Stimulated activated CD8-positive, alpha-beta memory T cell treated with anti-CD3 and anti-CD28 coated beads, Interleukin-2, amount 100 ng/mL, for 48 hours (primary cell): ENCODE results near the gene COL4A2.
A peak's percentile ranks its signal among the peaks of the same experiment; 100 is the strongest.

ENCODE experiments used
- DNase-seq, 2 donors: peaks; one replicate each; pipeline ENCODE4 v3.0.0-alpha.2; 2020; ENCODE audit warnings: low read depth in 2 of 2

COL4A2 gene

DNA sequence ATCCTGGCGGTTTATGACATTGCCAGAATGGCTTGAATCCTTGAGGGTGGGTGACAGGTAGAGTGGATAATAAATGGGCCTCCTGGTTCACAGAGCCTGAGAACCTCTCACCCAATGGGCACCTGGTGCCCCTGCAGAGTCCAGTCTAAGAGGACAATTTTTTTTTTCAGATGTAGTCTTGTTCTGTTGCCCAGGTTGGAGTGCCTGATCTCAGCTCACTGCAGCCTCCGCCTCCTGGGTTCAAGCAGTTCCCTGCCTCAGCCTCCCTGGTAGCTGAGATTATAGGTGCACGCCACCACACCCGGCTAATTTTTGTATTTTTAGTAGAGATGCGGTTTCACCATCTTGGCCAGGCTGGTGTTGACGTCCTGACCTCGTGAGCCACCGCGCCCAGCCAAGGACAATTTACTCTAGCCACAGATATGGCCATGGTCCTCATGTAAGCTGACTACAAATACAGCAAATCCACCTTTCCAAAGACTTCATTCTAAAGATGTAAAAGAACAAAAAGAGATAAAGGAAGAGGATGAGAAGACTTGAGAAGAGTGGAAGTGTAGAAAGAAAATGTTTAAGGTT is 33.0 kb downstream of the COL4A2 start:
- DNase-seq = no peak

DNA sequence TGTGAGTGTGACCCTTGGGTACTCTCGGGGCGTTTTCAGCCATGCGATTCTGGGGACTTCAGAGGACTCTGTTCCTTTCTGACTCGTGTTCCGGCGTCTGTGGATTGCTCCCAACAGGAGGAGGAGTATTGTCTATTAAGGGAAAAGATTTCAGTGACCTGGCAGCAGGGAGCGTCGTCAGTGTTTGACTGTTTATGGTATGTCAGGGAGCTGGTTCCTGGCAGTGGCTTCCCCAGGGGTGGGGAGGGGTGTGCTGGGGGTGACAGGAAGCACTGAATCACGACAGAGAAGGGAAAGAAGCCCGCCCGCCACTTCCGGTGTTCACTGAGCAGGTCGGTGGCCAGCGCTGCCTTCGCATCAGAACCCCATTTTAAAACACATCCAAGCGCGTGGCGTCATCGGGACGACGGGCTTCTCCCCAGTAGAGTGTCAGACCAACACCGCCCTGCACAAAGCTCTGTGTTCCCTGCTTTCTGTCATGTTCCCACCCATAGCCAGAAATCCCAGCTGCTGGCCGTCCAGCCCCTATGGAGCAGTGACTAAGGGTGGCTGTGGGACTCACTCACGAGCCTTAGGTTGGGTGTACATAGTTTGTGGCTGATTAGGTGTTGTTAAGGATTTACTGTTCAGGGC is 33.8 kb downstream of the COL4A2 start:
- peak; percentile 37 to 48 for DNase-seq

DNA sequence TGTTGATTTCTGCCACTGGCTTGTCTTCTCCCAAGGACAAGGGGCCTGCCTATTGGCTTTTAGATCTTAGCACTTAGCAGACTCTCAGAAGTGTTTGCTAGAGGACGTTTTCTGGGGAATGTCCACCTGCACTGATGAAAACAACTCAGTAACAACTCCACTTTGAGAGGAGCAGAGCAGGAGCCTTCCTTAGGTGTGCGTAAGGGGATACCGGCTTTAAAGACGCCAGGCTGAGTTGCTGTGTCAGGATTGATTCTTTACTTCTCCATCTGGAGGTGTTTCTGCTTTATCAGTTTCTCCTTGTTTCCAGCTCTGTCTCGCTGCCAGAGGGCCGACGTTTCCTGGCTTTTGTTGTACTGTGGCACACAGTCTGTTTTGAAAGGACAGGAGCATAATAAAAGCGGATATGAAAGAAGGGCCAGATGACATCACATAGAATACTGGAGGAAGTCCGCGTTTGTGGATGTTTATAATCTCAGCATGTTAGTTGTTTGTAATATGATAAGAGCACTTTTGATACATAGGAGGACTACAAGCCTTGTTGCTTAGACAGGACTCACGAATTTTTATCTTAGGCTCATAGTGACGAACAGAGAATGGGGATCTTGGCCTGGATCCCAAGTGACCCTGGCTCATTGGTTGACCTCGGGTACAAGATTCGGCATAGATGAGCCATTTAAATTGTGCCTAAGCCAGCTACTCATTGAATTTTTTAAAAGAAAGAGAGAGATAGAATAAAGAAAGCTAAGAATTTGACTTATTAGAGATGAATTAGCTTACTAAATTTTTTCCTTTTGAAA is 34.6 kb downstream of the COL4A2 start:
- no peak for DNase-seq

DNA sequence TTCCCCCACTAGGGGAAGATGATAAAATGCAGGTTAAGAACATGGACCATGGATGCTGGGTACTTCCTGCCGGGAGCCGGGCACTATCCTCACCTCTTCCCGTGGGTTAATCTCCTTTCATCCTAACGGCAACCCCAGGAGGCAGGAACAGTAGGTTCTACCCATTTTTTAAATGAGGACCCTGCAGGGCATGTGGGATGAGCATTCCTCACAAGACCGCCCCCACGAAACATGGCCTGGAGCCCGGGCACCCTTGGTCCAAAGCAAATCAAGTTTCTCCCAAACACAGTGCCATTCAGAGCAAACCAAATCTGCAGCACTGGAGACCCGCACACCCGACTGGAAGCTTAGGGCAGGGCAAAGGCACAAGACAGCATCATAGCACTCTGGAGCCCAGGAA is 35.4 kb downstream of the COL4A2 start:
- no peak for DNase-seq

DNA sequence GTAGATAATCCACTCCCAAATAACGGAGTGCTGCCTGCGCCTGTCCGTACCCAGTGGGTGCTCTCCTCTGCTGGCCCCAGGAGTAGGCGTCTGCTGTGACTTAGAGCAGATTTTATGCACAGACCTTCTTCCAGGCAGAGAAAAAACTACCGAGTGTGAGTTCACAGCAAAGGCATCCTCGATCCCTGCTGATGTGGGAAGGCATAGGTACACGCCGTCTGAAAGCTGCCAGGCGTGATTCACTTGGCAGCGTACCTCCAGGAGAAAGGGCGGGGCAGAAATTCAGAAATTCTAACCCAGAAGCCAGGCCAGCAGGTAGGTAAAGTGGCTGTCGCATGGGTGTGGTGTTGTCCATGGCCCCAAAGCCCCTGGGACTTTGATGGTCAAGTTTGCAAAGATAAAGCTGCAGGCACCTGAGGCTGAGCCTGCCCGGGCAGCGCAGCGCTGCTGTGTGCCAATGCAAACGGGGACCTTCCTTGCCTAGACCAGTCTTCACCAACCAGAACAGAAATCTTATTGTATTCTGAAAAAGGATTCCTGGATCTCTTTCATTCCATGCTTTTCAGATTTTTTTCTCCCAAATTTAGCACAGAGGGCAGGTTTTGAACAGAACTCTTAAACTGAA is 36.3 kb downstream of the COL4A2 start:
- DNase-seq = no peak

DNA sequence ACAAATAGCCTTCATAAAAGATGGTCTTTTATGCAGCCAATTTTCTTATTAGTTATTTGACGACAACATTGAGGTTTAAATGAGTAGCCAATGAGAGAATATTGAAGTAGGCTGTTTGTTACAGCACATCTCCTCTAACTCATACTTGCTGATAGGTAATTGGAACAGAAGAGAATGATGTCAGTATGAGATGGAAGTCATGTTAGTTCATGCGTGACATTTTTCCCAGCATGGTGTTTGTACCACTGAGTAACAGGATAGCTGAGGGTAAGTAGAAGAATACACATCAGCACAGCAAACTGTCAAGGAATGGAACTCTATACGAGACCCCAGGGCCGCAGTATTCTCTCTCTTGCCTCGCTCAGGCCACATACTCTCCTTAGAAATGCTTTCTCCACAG is 37.2 kb downstream of the COL4A2 start:
- DNase-seq = no peak

DNA sequence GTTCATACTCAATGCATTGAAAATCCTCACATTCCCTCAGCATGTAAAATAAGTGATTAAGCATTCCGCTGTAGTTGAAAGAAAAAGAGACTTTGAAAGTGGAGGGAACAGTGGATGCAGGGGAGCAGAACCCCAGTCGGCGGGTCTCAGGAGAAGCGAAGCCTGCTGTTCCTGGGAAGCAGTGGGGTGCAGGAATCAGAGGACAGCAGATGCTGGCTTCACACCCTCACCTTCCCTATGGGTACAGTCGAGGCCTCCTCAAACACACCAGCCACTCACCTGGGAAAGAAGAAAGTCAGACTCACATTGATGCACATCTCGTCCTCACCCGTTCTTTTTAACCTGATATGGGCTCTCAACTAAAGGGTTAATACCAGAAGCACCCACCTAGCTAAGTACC is 38.2 kb downstream of the COL4A2 start:
- DNase-seq = no peak

DNA sequence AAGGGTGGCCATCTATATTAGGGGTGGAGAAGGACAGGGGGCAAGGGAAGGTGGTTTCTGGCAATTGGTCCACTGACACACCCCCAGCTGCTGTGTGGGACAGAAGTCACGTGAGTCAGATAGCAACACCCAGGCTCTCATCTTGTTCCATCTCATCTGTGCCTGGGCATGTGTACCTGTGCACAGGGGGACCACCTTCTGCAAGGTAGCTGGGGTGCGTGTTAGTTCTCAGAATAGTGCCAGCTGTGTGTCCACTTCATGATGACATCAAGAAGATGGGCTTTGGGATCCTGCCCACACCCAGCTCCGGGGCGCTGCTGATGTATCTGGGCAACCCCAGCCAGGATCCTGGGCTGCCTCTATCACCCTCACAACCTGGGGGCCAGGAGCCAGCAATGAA is 38.6 kb downstream of the COL4A2 start:
- DNase-seq = no peak

DNA sequence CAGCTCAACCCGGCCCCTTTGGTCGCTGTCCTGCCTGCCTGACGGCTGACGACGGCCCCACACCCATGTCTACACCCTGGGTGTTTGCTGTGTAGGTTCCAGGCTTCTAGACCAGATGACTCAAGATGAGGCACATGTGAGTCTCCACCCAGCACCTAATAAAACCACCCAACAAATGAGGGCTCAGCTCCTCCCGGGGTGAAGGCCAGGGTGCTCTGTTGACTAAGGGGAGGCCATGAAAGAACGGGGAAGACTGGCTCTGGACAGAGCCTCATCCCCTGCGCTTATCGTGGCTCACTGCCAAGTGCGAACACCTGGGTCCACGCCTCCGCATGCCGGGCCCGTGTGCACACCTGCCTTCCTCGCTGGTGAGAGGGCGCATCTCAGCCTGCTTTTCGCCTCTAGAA is 39.6 kb downstream of the COL4A2 start:
- no peak for DNase-seq

DNA sequence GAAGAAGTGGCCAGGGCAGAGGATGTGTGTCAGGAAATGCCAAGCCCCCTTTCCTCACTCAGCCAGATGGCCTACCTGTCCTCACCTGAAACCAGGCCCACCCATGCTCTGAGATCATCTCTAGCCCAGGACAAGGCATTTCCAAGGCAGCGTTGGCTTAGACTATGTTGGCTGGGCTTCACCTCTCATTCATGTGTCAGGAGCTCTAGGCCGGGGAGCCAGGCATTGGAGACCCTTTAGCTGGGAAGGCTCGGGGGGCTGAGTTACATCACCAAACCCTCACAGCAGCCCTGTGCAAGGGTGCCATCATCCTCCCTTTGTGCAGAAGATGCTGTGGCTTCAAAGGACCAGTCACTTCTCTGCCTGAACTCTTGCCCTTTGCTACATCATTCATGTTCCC is 40.0 kb downstream of the COL4A2 start:
- no peak for DNase-seq

DNA sequence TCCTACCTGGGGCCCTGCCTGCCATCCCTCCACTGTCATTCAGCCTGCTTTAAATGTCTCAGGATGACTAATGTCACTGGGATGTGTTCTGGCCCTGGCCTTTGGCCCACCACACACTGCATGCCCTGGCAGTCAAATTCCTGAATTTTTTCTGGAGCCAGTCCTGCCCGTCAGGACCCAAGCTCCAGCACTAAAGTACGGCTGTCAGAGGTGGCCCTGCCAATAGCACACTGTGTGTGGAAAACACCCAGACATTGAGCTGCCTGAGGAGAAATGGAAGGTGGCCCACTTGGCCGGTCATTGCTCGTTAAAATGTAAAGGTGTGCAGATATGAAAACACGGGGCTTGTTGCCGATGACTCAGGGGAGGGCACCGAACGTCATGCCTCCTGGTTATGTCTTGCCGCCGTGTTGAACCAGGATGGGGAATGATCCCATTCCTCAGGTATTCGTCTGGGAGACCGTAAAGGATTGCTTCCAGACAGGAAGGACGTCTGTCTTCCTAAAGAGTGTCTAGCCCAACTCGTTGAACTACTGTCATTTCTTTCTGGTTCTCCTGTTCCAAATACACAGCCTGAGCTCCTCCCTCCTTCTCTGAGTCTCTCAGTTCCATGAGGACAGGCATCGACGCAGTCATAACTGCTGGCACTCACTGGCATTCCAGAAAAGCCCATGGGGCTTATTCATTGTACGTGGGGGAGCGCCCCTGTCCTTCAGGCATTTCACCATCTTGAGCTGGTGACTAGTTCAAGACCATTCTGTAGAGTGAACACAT is 40.6 kb downstream of the COL4A2 start:
- DNase-seq = no peak

DNA sequence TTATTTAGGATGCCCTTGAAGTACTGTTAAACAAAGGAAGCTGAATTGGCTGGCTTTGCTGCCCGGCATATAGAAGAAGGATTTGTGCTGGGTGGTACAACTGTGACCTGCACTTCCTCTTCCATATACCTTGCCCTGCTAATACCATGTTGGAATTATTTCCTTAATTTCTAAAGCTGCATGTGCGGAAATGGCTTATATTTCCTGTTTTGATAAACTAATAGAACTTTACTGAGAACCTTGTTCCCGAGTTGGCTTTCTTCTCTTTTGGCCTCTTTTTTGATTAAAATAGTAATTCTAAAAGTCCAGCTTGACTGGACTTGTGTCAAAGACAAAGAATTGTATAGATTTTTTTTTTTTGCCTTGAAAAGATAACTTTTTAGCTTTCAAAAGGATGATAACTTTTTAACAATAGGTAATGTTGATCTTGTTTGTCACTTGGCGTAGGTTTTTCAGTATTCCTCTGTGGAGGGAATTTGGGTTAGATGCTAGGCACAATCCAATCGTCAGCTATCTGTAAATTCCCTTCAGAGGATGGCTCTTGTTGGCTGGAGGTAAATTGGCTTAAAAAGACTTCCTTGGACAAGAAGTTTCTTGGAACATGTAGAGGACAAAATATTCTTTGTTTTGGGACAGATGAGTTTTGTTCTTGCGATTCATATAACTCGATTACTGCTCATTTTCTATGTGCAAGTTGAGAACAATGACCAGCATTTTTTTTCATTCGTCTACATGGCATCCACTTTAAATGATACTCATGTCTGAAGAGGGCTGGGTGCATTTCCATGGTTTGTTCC is 41.4 kb downstream of the COL4A2 start:
- DNase-seq = no peak

DNA sequence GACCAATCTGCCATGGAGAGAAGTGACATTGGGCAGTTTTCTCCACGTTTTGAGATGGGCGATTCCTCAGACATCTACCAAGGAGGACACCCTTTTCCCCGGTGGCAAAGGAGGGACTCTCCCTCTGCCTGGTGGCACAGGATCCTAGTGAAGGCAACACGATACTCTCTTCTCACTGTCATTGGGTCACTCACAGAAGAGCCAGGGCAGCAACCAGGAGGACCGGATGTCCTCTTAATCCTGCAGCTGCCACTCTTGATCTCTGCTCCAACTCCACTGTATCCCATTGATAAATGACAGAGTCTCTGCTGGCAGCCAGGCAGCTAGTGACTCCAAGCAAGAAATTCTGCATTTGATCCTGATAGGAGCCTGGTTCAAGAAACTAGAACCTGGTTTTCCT is 42.2 kb downstream of the COL4A2 start:
- DNase-seq = no peak

DNA sequence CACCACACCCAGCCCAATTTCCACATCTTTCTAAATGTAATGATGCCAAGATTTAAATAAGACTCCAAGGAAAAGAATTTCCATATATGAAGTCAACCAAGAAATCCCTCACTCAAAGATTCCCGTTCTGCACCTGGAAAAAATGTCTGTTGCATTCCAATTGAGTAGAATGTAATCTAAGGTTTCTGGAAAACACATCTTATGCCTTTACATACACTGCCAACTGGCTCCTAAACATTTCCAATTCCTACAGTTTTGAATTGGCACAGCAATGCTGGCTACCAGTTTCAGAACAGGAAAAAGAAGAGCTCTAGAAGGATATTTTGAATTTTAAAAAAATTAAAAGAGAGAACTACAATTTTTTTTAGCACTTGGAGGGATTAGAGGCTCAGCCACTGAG is 43.0 kb downstream of the COL4A2 start:
- DNase-seq = no peak

DNA sequence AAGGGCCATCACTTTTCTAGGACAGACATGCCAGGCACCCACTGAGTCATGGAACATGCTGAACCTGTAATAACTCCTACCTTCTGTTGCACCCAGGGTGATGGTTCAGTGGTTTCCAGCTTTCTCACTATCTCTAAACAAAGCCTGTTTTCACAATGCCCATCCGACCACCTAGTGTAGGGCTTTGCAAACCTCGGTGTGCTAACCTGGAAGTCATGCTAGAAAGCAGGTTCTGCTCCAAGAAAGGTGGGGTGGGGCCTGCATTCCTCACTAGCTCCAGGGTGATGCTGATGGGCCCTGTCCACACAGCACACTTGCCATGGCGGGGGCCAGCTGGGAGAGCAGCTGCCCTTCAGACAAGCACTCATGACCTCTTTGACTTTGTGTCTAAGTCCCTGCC is 43.4 kb downstream of the COL4A2 start:
- DNase-seq = no peak

DNA sequence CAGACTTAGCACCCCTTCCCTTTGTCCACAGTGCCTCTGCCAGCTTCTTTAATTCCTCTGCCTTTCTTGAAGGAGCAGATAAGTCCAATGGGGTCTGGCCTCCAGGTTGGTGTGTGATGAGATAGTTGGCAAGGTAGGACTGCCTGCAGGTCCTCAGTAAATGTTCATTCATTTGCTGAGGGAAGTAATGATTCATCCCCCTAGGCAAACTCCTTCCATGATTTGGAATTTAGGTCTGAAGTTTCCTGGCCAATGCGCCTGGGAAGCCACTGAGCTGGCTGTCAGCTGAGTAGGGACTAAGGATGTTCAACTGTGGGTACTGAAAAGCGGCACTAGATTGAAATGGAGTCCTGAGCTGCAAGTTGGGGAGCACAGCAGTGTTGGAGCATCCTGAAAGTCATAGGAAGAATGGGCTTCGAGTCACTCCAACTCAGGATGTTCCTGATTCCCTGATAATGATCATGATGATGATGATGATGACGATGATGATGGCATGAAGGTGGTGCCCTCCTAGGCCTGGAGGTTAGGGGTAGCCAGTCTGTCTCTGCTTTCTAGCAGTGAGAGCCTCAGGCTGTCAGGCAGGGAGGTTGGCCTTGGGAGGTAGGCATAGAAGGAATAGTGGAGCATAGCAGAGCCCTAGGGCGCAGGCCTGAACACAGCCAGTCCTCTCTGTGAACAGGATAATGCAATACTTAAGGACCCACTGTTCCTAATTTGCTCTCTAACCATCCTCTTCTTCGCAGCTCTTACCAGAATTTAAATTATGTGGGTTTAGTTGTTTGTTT is 44.7 kb downstream of the COL4A2 start:
- no peak for DNase-seq

DNA sequence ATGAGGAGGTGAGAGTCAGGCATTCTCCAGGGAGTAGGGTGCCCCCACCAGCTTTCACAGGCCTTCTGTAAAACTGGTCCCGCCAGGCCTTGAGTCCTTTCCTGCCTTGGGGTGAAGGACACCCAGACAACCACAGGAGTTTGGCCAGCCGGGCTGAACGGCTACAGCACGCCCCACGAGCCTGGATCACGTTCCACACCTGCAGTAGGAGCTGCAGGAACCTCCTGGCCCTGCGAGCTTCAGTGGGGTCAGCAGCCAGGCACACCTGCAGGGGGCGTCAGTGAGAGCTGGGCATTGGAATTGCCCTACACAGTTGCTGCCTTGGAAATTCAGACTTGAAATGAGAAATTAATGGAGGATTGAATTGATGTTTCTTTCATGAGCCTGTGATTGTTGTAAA is 45.7 kb downstream of the COL4A2 start:
- no peak for DNase-seq

DNA sequence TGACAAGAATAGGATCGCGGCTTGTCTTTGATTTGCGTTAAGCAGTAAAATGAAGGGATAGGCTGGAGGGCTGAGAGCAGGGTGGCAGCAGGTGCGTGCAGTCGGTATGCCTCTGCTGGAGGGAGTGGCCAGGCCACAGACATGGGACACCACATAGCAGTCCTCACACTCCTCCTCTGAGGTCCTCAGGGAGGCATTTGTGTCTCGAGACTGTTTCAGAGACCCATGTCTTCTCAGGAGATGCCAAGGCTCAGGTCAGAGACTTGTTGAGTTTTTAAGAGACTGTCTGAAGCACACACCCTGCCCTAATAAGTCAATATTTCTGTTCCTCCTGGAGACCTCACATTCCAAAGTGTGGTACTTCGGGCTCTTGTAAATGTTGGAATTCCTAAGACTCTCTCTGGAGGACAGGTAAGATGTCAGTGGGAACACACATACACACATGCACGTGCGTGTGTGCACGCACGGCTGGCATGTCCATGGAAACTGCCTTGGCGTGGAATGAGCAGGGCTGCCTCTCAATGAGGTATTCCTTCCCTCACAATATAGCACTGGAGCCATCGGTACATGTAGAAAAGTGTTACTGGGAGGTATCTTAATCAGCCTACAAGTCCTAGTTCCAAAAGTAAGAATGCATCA is 46.4 kb downstream of the COL4A2 start:
- no peak for DNase-seq

DNA sequence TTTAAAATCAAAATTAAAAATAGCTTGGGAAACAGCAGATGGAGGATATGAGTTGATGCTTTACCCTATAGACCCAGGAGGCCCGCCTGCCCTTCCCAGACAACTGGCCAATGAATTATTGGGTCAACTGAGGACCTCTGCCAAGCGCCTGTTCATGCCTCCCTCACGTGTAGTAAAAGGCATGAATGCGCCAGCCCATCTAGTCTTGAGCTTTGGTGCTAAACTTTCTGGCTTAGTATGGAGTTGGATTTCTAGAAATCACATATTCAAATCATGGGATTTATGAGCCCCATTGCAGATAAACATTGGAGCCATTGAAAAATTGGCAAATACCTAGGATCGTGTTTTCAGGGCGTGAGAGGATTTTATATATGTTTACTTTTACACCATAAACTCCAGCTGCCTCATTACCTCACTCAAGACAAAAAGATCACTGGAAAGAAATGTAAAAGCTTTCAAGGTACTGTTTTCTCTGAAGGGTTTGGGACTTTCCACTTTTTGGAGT is 47.1 kb downstream of the COL4A2 start:
- DNase-seq = no peak
